Vagina (tissue), 2 donors: Measurements from ENCODE around the gene RNF6.

Experiments used
- POLR2A ChIP-seq, 2 donors: fragments of 450-650 bp; IDR thresholded peaks; one replicate each; pipeline ENCODE4 v1.6.1; 2017; ENCODE audit warnings: antibody characterized with exemption in 2 of 2, mild to moderate bottlenecking in 2 of 2, moderate library complexity in 2 of 2
- TF ChIP-seq, protein P1 (sequence below), 3 experiments: fragments of 450-650 bp in 2 of 3; fragments of 200-600 bp in 1 of 3; sonication (generic) in 1 of 3; IDR thresholded peaks; one replicate each; pipeline ENCODE4 v1.5.1; 2017 to 2019; ENCODE audit warnings: antibody characterized with exemption in 3 of 3, mild to moderate bottlenecking in 2 of 3, moderate library complexity in 2 of 3

DNA sequence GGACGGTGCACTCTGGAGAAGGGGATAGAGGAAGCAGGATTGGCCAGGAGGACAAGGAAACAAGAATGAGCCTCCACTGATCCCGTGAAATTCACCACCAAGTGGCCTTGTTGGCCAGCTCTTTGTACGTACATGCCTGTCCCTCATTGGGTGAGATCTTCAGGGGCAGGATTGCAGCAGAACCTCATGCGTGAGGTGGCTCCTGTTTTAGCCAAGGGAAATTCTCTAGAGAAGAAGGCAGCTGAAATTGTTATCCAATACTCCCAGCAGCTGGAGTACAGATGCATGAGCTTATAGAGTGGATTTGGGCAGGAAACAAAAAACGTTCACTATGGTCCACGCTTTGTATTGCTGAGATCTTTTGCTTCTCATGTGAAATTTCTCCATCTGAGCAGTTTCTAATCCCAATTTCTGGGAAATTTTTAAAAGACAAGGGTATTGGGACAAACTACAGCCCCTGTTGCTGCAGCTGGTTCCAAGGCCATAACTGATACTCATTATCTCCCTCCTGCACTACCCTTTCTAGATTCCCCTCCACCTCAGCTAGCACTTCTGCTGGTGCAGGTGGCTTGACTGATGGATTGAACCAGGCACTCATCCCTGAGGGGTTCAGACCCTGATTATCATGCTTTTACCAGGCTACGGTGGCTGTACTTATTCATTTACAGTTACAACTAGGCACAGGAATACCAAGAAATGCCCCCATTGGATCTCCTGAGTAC, 3.9 kb upstream of the RNF6 start:
- TF ChIP-seq, protein P1, sequence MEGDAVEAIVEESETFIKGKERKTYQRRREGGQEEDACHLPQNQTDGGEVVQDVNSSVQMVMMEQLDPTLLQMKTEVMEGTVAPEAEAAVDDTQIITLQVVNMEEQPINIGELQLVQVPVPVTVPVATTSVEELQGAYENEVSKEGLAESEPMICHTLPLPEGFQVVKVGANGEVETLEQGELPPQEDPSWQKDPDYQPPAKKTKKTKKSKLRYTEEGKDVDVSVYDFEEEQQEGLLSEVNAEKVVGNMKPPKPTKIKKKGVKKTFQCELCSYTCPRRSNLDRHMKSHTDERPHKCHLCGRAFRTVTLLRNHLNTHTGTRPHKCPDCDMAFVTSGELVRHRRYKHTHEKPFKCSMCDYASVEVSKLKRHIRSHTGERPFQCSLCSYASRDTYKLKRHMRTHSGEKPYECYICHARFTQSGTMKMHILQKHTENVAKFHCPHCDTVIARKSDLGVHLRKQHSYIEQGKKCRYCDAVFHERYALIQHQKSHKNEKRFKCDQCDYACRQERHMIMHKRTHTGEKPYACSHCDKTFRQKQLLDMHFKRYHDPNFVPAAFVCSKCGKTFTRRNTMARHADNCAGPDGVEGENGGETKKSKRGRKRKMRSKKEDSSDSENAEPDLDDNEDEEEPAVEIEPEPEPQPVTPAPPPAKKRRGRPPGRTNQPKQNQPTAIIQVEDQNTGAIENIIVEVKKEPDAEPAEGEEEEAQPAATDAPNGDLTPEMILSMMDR (IDR thresholded peaks at IDR 0.05): no peak
- no peak for TF ChIP-seq POLR2A (IDR thresholded peaks at IDR 0.05)
